Activated T-cell treated with anti-CD3 and anti-CD28 coated beads, Interleukin-2, amount 50 U/mL, for 24 hours (primary cell): ENCODE data around the gene BUD13.

Experiments
- DNase-seq: peaks from one replicate; pipeline ENCODE4 v3.0.0-alpha.2; 2020
- H3K27ac Mint-ChIP-seq: 2 replicates; pipeline ENCODE4 v1.8.0; 2020; ENCODE audit warnings: mild to moderate bottlenecking, mixed read lengths
- H3K27me3 Mint-ChIP-seq: 2 replicates; pipeline ENCODE4 v1.8.0; 2020; ENCODE audit warnings: mixed read lengths
- H3K36me3 Mint-ChIP-seq: 2 replicates; pipeline ENCODE4 v1.8.0; 2020; ENCODE audit warnings: low read depth, mixed read lengths
- H3K4me1 Mint-ChIP-seq: 2 replicates; pipeline ENCODE4 v1.8.0; 2020; ENCODE audit warnings: low read depth, mixed read lengths
- H3K4me3 Mint-ChIP-seq: 2 replicates; pipeline ENCODE4 v1.8.0; 2020; ENCODE audit warnings: mild to moderate bottlenecking, moderate library complexity, mixed read lengths
- H3K9me3 Mint-ChIP-seq: 2 replicates; pipeline ENCODE4 v1.8.0; 2020; ENCODE audit warnings: mixed read lengths

BUD13 gene

GRCh38 chr11:116725434-116726221 lies 47.2 kb downstream of the BUD13 start:
- Mint-ChIP-seq H3K27ac (no peak overlapping the region), H3K9me3 (no peaks in the 10 kb centered on the region), H3K36me3 (no peaks in the 10 kb centered on the region), H3K27me3 (no peaks in the 10 kb centered on the region), H3K4me1 (no peaks in the 10 kb centered on the region), H3K4me3 (no peak overlapping the region)
- no peak for DNase-seq

DNA sequence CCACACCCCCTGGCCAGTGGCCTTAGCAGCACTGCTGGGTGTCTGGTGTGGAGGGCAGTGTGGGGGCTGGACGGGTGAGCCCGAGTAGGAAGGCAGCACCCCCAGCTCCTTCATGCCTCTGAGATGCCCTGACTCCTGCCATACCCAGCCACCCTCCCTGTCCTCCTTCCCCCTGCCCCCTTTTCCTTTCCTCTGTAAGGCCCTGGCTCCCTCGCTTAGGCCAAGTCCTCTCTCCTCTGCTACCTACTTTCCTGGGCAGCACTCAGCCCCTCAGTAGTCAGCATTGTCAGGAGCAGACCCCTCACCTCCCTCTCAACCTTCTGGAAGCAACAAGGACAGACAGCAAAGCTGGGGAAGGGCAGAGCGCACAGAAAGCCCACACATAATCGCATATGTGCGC lies 48.0 kb downstream of the BUD13 start:
- H3K9me3 Mint-ChIP-seq, result no peaks in the 10 kb centered on the region
- H3K27me3 Mint-ChIP-seq, result no peaks in the 10 kb centered on the region
- no peaks in the 10 kb centered on the region for H3K4me1 Mint-ChIP-seq
- no peaks in the 10 kb centered on the region for H3K36me3 Mint-ChIP-seq
- DNase-seq, result no peak
- no peak overlapping the region for H3K4me3 Mint-ChIP-seq
- no peak overlapping the region for H3K27ac Mint-ChIP-seq

DNA sequence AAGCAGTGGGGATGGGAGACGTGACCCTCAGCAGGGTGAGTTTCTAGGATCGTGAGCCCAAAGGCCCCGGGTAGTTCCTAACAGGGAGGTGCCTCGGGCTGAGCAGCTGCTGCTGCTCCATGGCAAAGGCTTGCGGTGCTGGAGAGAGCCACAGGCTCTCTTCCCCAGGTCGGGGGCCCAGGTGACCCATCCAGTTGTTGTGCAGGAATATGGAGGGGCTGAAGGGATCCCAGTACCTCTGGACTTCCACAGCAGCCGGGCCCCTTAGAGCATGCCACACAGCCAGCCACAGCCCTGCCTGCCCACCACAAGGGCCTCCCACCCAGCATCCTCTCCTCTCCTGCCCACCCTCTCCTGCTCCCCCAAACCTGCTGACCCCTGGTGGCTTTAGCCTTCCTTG lies 49.3 kb downstream of the BUD13 start:
- no peaks in the 10 kb centered on the region for H3K36me3 Mint-ChIP-seq
- H3K9me3 Mint-ChIP-seq, result no peaks in the 10 kb centered on the region

DNA sequence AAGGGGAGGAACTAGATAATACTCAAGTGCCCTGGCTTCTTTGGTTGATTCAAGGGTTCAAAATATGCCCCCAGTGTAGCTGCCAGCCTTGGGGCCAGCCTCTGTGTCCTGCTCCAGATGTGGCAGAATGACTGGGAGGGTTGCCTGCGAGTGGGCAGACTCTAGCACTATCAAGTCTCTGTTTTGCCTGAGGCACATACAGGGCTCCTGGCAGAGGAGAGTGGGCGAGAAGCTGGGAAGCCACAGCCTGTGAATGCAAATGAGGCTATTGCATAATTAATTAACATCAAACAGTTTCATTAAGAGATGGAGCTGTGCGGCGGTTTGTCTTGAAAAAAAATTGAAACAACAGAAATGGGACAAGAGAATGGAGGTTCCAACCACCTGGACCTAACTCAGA lies 50.8 kb downstream of the BUD13 start:
- Mint-ChIP-seq H3K27me3 (no peaks in the 10 kb centered on the region), H3K4me3 (no peak overlapping the region), H3K27ac (no peak overlapping the region), H3K36me3 (no peaks in the 10 kb centered on the region), H3K9me3 (no peaks in the 10 kb centered on the region), H3K4me1 (no peaks in the 10 kb centered on the region)
- no peak for DNase-seq

More for the DNA sequence above, 49.3 kb downstream of the BUD13 start:
- H3K4me3 Mint-ChIP-seq, result no peak overlapping the region
- H3K27ac Mint-ChIP-seq, result no peak overlapping the region
- DNase-seq, result no peak
- no peaks in the 10 kb centered on the region for H3K27me3 Mint-ChIP-seq
- no peaks in the 10 kb centered on the region for H3K4me1 Mint-ChIP-seq

- Mint-ChIP-seq H3K36me3 (no peaks in the 10 kb centered on the region), H3K4me1 (no peaks in the 10 kb centered on the region), H3K27ac (no peak overlapping the region), H3K9me3 (no peaks in the 10 kb centered on the region), H3K27me3 (no peaks in the 10 kb centered on the region), H3K4me3 (no peak overlapping the region)
- DNase-seq, result no peak
Observed at GRCh38 chr11:116720895-116721294, 51.9 kb downstream of the BUD13 start.

DNA sequence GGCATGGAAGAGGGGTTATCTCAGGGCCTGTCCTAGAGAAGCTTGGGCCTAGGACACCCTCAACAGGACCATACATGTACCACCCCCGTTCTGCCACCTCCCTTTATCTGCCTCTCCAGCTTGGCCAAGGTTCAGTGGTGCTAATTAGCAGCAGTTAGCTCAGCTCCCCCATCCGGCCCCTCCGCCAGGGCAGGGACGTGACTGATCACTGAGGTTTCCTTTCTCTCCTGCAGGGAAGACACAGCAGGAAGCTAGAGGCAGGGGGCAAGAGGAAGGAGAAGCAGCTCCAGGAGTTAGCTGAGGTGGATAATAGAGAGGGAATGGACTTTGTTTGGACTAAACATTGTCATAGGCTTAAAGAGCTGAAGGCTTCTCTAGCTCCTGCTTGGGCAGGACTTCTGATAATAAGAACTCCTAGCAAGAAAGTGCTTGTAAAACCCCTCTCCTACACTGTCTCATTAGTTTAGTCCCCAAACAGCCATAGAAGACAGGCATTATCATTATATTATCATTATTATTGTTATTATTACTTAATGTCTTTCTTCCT lies 53.8 kb downstream of the BUD13 start:
- no peak overlapping the region for H3K4me3 Mint-ChIP-seq
- DNase-seq, result no peak
- H3K9me3 Mint-ChIP-seq, result no peaks in the 10 kb centered on the region
- H3K4me1 Mint-ChIP-seq, result no peaks in the 10 kb centered on the region
- no peaks in the 10 kb centered on the region for H3K36me3 Mint-ChIP-seq
- H3K27ac Mint-ChIP-seq, result no peak overlapping the region
- H3K27me3 Mint-ChIP-seq, result no peaks in the 10 kb centered on the region

GRCh38 chr11:116716621-116717020 lies 56.2 kb downstream of the BUD13 start:
- Mint-ChIP-seq H3K9me3 (no peaks in the 10 kb centered on the region), H3K36me3 (no peaks in the 10 kb centered on the region), H3K27ac (no peak overlapping the region), H3K4me1 (no peaks in the 10 kb centered on the region), H3K27me3 (peaks cover 6% of the 10 kb centered on the region), H3K4me3 (no peak overlapping the region)
- no peak for DNase-seq

- Mint-ChIP-seq H3K4me3 (no peak overlapping the region), H3K4me1 (no peaks in the 10 kb centered on the region), H3K36me3 (no peaks in the 10 kb centered on the region), H3K9me3 (no peaks in the 10 kb centered on the region), H3K27ac (no peak overlapping the region), H3K27me3 (peaks cover 16% of the 10 kb centered on the region)
- no peak for DNase-seq
Observed at GRCh38 chr11:116715383-116715782, 57.4 kb downstream of the BUD13 start.

DNA sequence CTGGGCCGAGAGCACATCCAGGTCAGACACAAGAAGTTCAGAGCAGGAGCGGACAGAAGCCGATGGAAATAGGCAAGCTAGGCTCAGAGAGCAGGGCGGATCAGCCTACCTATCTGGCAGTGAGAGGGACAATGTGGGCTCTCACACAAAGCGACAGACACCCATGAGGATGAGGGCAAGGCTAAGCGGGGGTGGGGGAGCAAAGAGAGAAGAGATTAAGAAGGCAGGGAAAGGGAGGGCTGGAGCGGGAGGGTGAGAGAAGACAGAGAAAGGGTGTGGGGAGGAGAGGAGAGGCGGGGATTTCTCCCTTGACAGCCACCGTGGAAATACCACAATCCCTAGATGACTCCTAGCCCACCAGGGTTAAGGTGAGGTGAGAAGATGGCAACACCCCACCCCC lies 57.9 kb downstream of the BUD13 start:
- Mint-ChIP-seq H3K9me3 (no peaks in the 10 kb centered on the region), H3K27ac (no peak overlapping the region), H3K4me3 (no peak overlapping the region), H3K4me1 (no peaks in the 10 kb centered on the region), H3K36me3 (no peaks in the 10 kb centered on the region), H3K27me3 (peaks cover 21% of the 10 kb centered on the region)
- DNase-seq, result no peak

DNA sequence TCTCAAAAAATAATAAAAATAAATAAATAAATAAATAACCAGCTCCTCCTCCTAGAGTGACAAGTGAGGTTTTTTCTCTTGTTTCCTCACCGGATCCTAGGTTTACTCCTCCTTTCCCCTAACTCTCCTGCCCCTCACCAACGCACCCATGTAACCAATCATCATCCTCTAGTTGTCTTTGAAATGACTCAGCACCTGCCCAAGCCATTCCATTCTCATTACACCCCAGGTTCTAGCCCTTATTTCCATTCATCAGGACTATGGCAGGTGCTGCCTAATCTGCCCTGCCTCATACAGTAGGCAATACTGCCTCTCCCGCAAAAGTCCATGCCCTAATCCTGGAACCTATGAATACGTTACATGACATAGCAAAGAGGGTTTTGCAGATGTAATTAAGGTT lies 60.4 kb downstream of the BUD13 start:
- Mint-ChIP-seq H3K4me3 (no peak overlapping the region), H3K9me3 (no peaks in the 10 kb centered on the region), H3K4me1 (no peaks in the 10 kb centered on the region), H3K27me3 (peaks cover 32% of the 10 kb centered on the region), H3K36me3 (no peaks in the 10 kb centered on the region), H3K27ac (no peak overlapping the region)
- no peak for DNase-seq

- DNase-seq, result no peak
- Mint-ChIP-seq H3K4me3 (no peak overlapping the region), H3K4me1 (no peaks in the 10 kb centered on the region), H3K9me3 (no peaks in the 10 kb centered on the region), H3K27ac (no peak overlapping the region), H3K27me3 (peaks cover 42% of the 10 kb centered on the region), H3K36me3 (no peaks in the 10 kb centered on the region)
Observed at GRCh38 chr11:116710762-116711161, 62.0 kb downstream of the BUD13 start.

DNA sequence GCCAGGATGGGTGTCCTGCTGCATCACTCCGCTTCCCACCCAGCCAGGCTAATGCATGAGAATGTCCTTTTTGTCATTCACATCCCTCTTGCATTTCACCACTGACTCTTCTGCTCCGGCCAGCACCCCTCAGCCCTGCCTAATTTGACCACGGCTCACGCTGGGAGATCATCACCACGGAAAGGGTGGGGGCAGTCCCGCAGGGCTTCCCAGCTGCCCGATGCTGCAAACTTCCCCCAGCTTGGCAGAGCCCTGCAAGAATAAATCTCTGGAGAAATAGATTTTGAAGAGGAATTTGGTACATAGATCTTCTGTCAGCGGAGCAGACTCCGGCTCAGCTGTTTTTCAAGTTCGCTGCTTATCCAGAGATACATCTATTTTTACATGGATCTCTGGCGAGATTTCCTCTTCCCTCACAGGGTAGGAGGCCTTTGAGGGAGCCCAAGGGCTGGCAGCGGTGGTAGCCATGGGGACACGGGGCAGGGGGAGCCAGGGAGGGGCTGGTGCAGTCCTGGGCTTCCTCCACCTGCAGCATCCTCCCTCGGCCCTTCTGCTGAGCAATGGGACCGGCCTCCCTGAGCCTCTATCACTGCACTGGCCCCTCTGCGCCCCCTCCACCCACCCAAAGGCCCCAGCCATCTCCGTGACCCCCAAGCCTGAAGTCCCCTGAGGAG lies 62.6 kb downstream of the BUD13 start:
- H3K36me3 Mint-ChIP-seq, result no peaks in the 10 kb centered on the region
- no peaks in the 10 kb centered on the region for H3K4me1 Mint-ChIP-seq
- no peak for DNase-seq
- H3K9me3 Mint-ChIP-seq, result no peaks in the 10 kb centered on the region
- H3K27ac Mint-ChIP-seq, result no peak overlapping the region
- H3K4me3 Mint-ChIP-seq, result no peak overlapping the region
- peaks cover 42% of the 10 kb centered on the region for H3K27me3 Mint-ChIP-seq

GRCh38 chr11:116707746-116708145 lies 65.0 kb downstream of the BUD13 start:
- Mint-ChIP-seq H3K36me3 (no peaks in the 10 kb centered on the region), H3K27ac (no peak overlapping the region), H3K9me3 (no peaks in the 10 kb centered on the region), H3K4me1 (no peaks in the 10 kb centered on the region), H3K4me3 (no peak overlapping the region), H3K27me3 (peaks cover 45% of the 10 kb centered on the region)
- DNase-seq, result no peak

- DNase-seq, result no peak
- H3K36me3 Mint-ChIP-seq, result no peaks in the 10 kb centered on the region
- no peaks in the 10 kb centered on the region for H3K9me3 Mint-ChIP-seq
- no peak overlapping the region for H3K27ac Mint-ChIP-seq
- H3K4me1 Mint-ChIP-seq, result no peaks in the 10 kb centered on the region
- no peak overlapping the region for H3K4me3 Mint-ChIP-seq
- peaks cover 41% of the 10 kb centered on the region for H3K27me3 Mint-ChIP-seq
Observed at GRCh38 chr11:116707161-116707629, 65.6 kb downstream of the BUD13 start.

DNA sequence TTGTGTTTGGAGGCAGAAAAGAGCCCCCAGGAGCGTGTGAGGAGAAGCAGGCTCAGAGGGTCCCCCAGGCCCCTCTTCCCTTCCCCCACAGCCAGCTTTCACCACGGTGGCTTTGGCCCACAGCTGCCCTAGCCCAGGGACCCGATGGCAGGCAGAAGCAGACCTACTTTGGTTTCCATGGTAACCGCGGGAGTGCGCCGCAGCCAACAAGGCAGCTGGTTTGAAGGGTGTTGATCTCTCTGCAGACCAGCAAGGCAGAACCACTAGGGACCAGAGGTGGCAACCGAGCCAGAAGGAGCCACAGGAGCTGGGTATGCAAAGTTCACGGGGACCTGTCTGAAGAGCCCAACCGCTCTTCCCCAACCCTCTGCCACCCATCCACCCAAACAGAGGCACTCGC lies 69.4 kb downstream of the BUD13 start:
- Mint-ChIP-seq H3K9me3 (no peaks in the 10 kb centered on the region), H3K27me3 (peaks cover 15% of the 10 kb centered on the region), H3K36me3 (no peaks in the 10 kb centered on the region), H3K4me3 (no peak overlapping the region), H3K27ac (no peak overlapping the region), H3K4me1 (no peaks in the 10 kb centered on the region)
- no peak for DNase-seq
